ENCODE results near the gene GON4L. TPM values are rescaled to one million over a fixed set of nuclear protein-coding genes. Genes with fewer than 3 reads are reported as not detected.
"Not testable (repeated sequence)": the region's sequence is repeated elsewhere in the genome, so short reads cannot be mapped to it uniquely, and the experiment has no call there.

The GON4L gene
- total and polyA plus RNA-seq, 2 donors from 2014 or later, result 14.2 to 62.1 TPM

DNA sequence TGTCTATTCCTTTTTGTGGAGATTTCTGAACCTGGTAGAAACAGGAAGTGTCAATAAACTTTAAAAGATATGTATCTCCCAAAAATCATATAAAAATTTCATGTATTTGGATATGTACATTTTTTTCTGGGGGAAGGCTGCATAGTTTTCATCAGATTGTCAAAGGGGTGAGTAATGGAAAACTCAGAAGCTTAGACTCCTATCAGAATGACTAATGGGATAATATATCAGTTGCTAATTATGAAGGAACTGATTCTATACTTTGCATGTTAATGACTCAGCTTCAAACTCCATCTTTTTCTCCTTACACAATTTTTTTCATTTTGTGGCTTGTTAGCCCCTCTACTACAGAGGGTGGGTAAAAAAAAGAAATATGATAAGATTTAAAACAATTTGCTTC is 55.9 kb downstream of the GON4L start:
- H3K4me3 ChIP-seq (ENCODE audit: low read length in 3 of 3), result no peak overlapping the region
- TF ChIP-seq, protein P1, sequence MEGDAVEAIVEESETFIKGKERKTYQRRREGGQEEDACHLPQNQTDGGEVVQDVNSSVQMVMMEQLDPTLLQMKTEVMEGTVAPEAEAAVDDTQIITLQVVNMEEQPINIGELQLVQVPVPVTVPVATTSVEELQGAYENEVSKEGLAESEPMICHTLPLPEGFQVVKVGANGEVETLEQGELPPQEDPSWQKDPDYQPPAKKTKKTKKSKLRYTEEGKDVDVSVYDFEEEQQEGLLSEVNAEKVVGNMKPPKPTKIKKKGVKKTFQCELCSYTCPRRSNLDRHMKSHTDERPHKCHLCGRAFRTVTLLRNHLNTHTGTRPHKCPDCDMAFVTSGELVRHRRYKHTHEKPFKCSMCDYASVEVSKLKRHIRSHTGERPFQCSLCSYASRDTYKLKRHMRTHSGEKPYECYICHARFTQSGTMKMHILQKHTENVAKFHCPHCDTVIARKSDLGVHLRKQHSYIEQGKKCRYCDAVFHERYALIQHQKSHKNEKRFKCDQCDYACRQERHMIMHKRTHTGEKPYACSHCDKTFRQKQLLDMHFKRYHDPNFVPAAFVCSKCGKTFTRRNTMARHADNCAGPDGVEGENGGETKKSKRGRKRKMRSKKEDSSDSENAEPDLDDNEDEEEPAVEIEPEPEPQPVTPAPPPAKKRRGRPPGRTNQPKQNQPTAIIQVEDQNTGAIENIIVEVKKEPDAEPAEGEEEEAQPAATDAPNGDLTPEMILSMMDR (IDR thresholded peaks at IDR 0.05; ENCODE audit: borderline replicate concordance, extremely low read depth, insufficient read depth), result no peak
- FAIRE-seq (no peak), DNase-seq (no peak)
- intact Hi-C loops (cut with DNase I), result no loop called here
- no peaks in the 10 kb centered on the region for H3K27me3 ChIP-seq (ENCODE audit: control insufficient read depth, insufficient read depth, low read length)
- H3K9ac ChIP-seq (ENCODE audit: low read length in 3 of 3), result no peak overlapping the region
- H3K27ac ChIP-seq (ENCODE audit: low read depth in 2 of 2, low read length in 2 of 2), result no peak overlapping the region
- H3K9me3 ChIP-seq (ENCODE audit: control insufficient read depth in 2 of 3, insufficient read depth in 1 of 3, low read length in 3 of 3), result no peaks in the 10 kb centered on the region
- peaks cover 2 to 29% (median 15%) of the 10 kb centered on the region in 3 donors for H3K36me3 ChIP-seq (ENCODE audit: control insufficient read depth in 2 of 3, insufficient read depth in 3 of 3, low read length in 3 of 3)
- H3K4me1 ChIP-seq (ENCODE audit: control insufficient read depth in 2 of 3, insufficient read depth in 2 of 3, low read depth in 1 of 3, low read length in 3 of 3), result no peaks in the 10 kb centered on the region

DNA sequence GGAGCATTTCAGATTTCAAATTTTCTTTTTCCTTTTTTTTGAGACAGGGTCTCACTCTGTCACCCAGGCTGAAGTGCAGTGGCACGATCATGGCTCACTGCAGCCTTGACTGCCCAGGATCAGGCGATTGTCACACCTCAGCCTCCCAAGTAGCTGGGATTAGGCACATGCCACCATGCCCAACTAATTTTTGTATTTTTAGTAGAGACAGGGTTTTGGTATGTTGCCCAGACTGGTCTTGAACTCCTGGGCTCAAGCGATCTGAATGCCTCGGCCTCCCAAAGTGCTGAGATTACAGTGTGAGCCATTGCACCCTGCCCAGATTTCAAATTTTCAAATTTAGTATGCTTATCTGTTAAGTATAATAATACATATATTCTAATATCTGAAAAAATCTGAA is 61.4 kb downstream of the GON4L start:
- not testable (repeated sequence) for H3K4me1 ChIP-seq (ENCODE audit: control insufficient read depth in 2 of 3, insufficient read depth in 2 of 3, low read depth in 1 of 3, low read length in 3 of 3); FAIRE-seq

DNA sequence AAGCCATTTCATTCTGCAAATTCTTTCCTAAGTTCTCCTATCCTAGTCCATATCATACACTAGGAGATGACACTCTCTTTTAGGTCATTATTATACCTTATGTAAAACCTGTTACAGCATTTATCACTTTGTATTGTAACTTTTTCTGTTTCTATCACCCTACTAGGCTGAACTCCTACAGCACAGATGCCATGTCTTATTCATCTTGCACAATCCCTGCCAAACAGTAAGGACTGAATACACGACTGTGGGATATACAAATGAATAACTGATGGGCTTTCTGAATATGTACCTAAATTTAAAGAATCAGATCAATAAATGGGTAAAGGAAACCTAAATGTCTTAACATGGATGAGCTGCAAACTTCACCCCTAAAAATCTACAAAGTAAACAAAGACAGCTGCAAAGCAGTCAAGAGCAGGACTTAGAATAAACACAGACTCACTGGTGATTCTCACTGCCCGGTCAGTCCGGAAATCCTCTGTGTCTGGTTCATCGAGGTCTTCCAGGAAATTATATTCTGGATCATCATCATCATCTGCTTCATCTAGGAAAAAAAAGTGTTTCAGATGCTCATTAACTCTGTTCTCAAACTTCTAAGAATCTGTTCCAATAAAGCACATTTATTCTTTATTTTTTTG is 62.3 kb downstream of the GON4L start:
- no peaks in the 10 kb centered on the region for H3K27me3 ChIP-seq (ENCODE audit: control insufficient read depth, insufficient read depth, low read length)
- no peak overlapping the region for H3K27ac ChIP-seq (ENCODE audit: low read depth in 2 of 2, low read length in 2 of 2)
- DNase-seq, result no peak
- H3K36me3 ChIP-seq (ENCODE audit: control insufficient read depth in 2 of 3, insufficient read depth in 3 of 3, low read length in 3 of 3), result peaks cover 4 to 32% (median 12%) of the 10 kb centered on the region in 3 donors
- H3K9ac ChIP-seq (ENCODE audit: low read length in 3 of 3), result no peak overlapping the region
- FAIRE-seq, result no peak
- no peaks in the 10 kb centered on the region for H3K9me3 ChIP-seq (ENCODE audit: control insufficient read depth in 2 of 3, insufficient read depth in 1 of 3, low read length in 3 of 3)
- TF ChIP-seq, protein P1 (IDR thresholded peaks at IDR 0.05; ENCODE audit: borderline replicate concordance, extremely low read depth, insufficient read depth), result no peak
- no peaks in the 10 kb centered on the region for H3K4me1 ChIP-seq (ENCODE audit: control insufficient read depth in 2 of 3, insufficient read depth in 2 of 3, low read depth in 1 of 3, low read length in 3 of 3)
- no peak overlapping the region for H3K4me3 ChIP-seq (ENCODE audit: low read length in 3 of 3)
- intact Hi-C loops (cut with DNase I), result no loop called here

More for the DNA sequence above, 61.4 kb downstream of the GON4L start:
- H3K27ac ChIP-seq (ENCODE audit: low read depth in 2 of 2, low read length in 2 of 2); H3K9ac ChIP-seq (ENCODE audit: low read length in 3 of 3); H3K9me3 ChIP-seq (ENCODE audit: control insufficient read depth in 2 of 3, insufficient read depth in 1 of 3, low read length in 3 of 3); H3K4me3 ChIP-seq (ENCODE audit: low read length in 3 of 3); H3K27me3 ChIP-seq (ENCODE audit: control insufficient read depth, insufficient read depth, low read length); DNase-seq; intact Hi-C loops (cut with DNase I): not testable (repeated sequence)
- peaks cover 4 to 32% (median 12%) of the 10 kb centered on the region in 3 donors for H3K36me3 ChIP-seq (ENCODE audit: control insufficient read depth in 2 of 3, insufficient read depth in 3 of 3, low read length in 3 of 3)

DNA sequence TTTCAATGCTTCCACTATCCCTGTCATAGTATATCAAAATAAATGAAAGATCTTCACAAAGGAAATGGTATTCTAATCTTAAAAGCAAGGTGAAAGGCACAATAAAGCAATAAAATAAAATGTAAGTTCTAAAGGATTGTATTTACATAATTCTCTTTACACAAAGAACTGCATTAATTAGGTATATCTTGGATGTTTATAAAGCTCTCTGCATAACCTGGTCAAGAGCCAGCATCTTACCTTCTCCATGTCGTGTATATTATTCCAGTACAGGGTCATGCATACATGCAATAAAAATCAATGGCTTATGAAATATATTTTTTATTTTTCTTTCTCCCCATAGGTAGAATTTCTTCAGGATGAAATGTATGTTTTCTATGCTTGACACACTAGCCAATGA is 63.8 kb downstream of the GON4L start:
- H3K4me1 ChIP-seq (ENCODE audit: control insufficient read depth in 2 of 3, insufficient read depth in 2 of 3, low read depth in 1 of 3, low read length in 3 of 3), result no peaks in the 10 kb centered on the region
- FAIRE-seq (no peak), DNase-seq (no peak)
- peaks cover 2 to 29% (median 7%) of the 10 kb centered on the region in 3 donors for H3K36me3 ChIP-seq (ENCODE audit: control insufficient read depth in 2 of 3, insufficient read depth in 3 of 3, low read length in 3 of 3)
- H3K4me3 ChIP-seq (ENCODE audit: low read length in 3 of 3), result no peak overlapping the region
- H3K27me3 ChIP-seq (ENCODE audit: control insufficient read depth, insufficient read depth, low read length), result no peaks in the 10 kb centered on the region
- H3K9ac ChIP-seq (ENCODE audit: low read length in 3 of 3), result no peak overlapping the region
- TF ChIP-seq, protein P1 (IDR thresholded peaks at IDR 0.05; ENCODE audit: borderline replicate concordance, extremely low read depth, insufficient read depth), result no peak
- intact Hi-C loops (cut with DNase I), result no loop called here
- H3K27ac ChIP-seq (ENCODE audit: low read depth in 2 of 2, low read length in 2 of 2), result no peak overlapping the region
- no peaks in the 10 kb centered on the region for H3K9me3 ChIP-seq (ENCODE audit: control insufficient read depth in 2 of 3, insufficient read depth in 1 of 3, low read length in 3 of 3)

Measured in kidney (tissue), 14 donors.